ENCODE measurements around the gene FOSL2. TPM values are rescaled to one million over a fixed set of nuclear protein-coding genes. Genes with fewer than 3 reads are reported as not detected.

FOSL2 gene
- total RNA-seq, 3 donors from 2014 or later (not counting 1 experiment from before 2014, with no cell fraction given) = 414 to 531 (median 455) TPM

DNA sequence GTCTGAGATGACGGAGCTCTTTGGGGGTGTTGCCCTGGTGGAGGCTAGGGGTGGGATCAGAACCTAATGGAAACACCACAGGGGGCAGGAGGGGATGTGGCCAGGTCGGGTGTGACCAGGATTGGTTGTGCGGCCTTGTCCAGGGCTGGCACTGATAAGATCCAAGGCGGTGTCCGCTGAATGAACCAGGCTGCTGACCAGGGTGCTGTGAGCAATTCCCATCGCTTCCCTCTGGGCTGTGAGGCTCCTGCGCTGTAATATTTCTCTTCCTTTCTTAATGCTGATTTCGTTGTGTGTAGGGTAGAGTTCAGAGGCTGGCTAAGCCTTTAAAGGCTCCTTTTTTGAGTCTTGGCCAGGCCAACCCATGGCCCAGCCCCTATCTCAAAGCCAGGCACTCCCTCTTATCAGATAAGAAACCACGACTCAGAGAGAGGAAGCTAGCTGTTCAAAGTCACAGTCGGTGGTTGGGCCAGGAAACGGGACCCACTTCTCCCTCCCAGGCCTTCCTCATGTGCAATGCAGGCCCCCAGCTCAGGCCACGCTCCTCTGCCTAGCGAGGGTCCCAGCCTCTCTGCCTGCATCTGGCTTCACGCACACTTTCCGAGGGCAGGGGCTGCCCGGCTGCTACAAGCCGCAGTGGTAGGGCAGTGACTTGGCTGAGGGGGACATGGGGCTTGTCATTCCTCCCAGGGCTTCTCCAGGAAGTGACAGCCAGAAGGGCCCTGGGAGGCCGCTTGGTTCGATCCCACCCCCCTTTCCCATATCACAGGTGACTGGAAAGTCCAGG, 26.0 kb upstream of the FOSL2 start:
- H3K27me3 Mint-ChIP-seq (ENCODE audit: low read depth in 2 of 2) = no peaks in the 10 kb centered on the region
- Histone ChIP-seq H3K36me3 (ENCODE audit: control insufficient read depth, insufficient read depth, low read length) (no peaks in the 10 kb centered on the region), H3K4me3 (ENCODE audit: low read length) (no peak overlapping the region), H3K27ac (ENCODE audit: low read length) (peak overlapping the region; percentile 88), H3K27me3 (ENCODE audit: control insufficient read depth, insufficient read depth, low read length) (no peaks in the 10 kb centered on the region), H3K9me3 (ENCODE audit: control insufficient read depth, insufficient read depth, low read length) (no peaks in the 10 kb centered on the region), H3K4me1 (ENCODE audit: control insufficient read depth, insufficient read depth, low read length) (peaks cover 71% of the 10 kb centered on the region)
- H3K4me3 Mint-ChIP-seq = peak overlapping the region; percentile 85
- DNase-seq (peak; percentile 45 to 84), ATAC-seq (peak; percentile 75 to 90 (median 86))
- H3K4me1 Mint-ChIP-seq = peaks cover 61 to 68% of the 10 kb centered on the region in 2 donors
- 5% methylated on average over 15 of the region's 19 CpGs for WGBS (ENCODE audit: insufficient coverage)
- H3K9me3 Mint-ChIP-seq = no peaks in the 10 kb centered on the region
- intact Hi-C loops (cut with micrococcal nuclease) = no loop called here
- H3K36me3 Mint-ChIP-seq = no peaks in the 10 kb centered on the region
- peak overlapping the region; percentile 82 to 95 for H3K27ac Mint-ChIP-seq
- TF ChIP-seq, protein P1, sequence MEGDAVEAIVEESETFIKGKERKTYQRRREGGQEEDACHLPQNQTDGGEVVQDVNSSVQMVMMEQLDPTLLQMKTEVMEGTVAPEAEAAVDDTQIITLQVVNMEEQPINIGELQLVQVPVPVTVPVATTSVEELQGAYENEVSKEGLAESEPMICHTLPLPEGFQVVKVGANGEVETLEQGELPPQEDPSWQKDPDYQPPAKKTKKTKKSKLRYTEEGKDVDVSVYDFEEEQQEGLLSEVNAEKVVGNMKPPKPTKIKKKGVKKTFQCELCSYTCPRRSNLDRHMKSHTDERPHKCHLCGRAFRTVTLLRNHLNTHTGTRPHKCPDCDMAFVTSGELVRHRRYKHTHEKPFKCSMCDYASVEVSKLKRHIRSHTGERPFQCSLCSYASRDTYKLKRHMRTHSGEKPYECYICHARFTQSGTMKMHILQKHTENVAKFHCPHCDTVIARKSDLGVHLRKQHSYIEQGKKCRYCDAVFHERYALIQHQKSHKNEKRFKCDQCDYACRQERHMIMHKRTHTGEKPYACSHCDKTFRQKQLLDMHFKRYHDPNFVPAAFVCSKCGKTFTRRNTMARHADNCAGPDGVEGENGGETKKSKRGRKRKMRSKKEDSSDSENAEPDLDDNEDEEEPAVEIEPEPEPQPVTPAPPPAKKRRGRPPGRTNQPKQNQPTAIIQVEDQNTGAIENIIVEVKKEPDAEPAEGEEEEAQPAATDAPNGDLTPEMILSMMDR (IDR thresholded peaks at IDR 0.05) = no peak

DNA sequence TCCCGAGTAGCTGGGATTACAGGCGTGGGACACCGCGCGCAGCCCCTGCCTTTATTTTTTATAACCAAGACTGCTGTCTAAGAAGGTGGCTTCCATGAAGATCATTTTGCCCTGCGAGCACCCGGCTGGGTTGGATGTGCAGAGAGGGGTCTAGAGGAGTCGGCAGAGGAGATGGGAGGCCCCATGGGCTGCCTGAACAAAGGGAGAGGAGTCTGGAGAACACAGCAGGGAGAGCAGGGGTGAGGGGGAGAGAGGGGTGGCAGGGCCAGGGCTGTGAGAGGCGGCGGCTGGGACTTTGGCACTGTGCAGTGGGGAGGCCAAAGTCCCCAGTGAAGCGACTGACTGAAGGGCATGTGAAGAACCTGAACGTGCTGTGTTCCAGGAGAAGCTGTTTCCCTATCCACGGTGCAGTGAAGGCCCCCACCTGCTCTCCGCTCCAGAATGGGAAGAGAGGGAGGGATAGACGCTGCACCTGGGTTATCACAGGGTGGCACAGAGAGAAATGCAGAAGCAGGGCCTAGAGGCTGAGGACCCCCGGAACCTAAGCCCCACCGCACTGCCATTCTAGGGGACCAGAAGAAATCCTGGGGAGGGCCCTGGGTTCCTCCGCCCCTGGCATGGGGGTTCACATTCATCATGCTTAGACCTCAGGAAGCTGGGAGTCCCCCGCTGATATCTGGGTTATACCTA, 24.8 kb upstream of the FOSL2 start:
- Mint-ChIP-seq H3K4me1 (peaks cover 51 to 66% of the 10 kb centered on the region in 2 donors), H3K27ac (peak overlapping the region; percentile 82 to 95), H3K27me3 (ENCODE audit: low read depth in 2 of 2) (no peaks in the 10 kb centered on the region), H3K4me3 (peak overlapping the region; percentile 58), H3K36me3 (no peaks in the 10 kb centered on the region), H3K9me3 (no peaks in the 10 kb centered on the region)
- H3K9me3 ChIP-seq (ENCODE audit: control insufficient read depth, insufficient read depth, low read length) = no peaks in the 10 kb centered on the region
- no peak overlapping the region for H3K27ac ChIP-seq (ENCODE audit: low read length)
- H3K4me3 ChIP-seq (ENCODE audit: low read length) = no peak overlapping the region
- ATAC-seq (no peak), DNase-seq (no peak)
- peaks cover 61% of the 10 kb centered on the region for H3K4me1 ChIP-seq (ENCODE audit: control insufficient read depth, insufficient read depth, low read length)
- intact Hi-C loops (cut with micrococcal nuclease) = no loop called here
- WGBS (ENCODE audit: insufficient coverage) = 85% methylated on average over 19 of the region's 19 CpGs
- TF ChIP-seq, protein P1 (IDR thresholded peaks at IDR 0.05) = no peak
- no peaks in the 10 kb centered on the region for H3K27me3 ChIP-seq (ENCODE audit: control insufficient read depth, insufficient read depth, low read length)
- H3K36me3 ChIP-seq (ENCODE audit: control insufficient read depth, insufficient read depth, low read length) = no peaks in the 10 kb centered on the region

DNA sequence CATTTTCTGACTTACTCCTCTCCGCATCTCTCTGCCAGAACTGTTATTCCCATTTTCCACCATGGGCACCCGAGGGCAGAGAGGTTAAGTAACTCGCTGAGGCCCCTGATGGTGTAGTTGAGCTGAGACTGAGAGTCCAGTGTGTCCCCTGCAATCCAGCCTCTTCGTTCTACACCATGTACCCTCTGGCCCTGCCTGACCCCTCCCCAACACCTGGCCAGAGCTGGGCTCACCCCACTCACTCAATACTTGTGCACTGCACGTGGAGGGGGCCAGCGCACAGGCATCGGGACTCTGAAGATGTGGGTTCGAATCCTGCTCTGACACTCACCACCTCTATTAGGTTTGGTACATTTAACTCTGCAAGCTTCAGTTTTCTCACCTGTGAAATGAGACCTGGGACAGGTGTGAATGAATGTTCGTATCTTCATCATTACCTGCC, 24.3 kb upstream of the FOSL2 start:
- Mint-ChIP-seq H3K4me3 (no peak overlapping the region), H3K27me3 (ENCODE audit: low read depth in 2 of 2) (no peaks in the 10 kb centered on the region), H3K4me1 (peaks cover 54 to 66% of the 10 kb centered on the region in 2 donors), H3K36me3 (no peaks in the 10 kb centered on the region), H3K9me3 (no peaks in the 10 kb centered on the region), H3K27ac (no peak overlapping the region)
- no peaks in the 10 kb centered on the region for H3K9me3 ChIP-seq (ENCODE audit: control insufficient read depth, insufficient read depth, low read length)
- ATAC-seq (no peak), DNase-seq (no peak)
- H3K27me3 ChIP-seq (ENCODE audit: control insufficient read depth, insufficient read depth, low read length) = no peaks in the 10 kb centered on the region
- no peak overlapping the region for H3K4me3 ChIP-seq (ENCODE audit: low read length)
- H3K36me3 ChIP-seq (ENCODE audit: control insufficient read depth, insufficient read depth, low read length) = no peaks in the 10 kb centered on the region
- intact Hi-C loops (cut with micrococcal nuclease) = no loop called here
- WGBS (ENCODE audit: insufficient coverage) = 98% methylated on average over 9 of the region's 9 CpGs
- TF ChIP-seq, protein P1 (IDR thresholded peaks at IDR 0.05) = no peak
- H3K4me1 ChIP-seq (ENCODE audit: control insufficient read depth, insufficient read depth, low read length) = peaks cover 56% of the 10 kb centered on the region
- H3K27ac ChIP-seq (ENCODE audit: low read length) = no peak overlapping the region

Measured in natural killer cell (primary cell).